ENCODE results near the gene MSH3. TPM values are rescaled to one million over a fixed set of nuclear protein-coding genes. Genes with fewer than 3 reads are reported as not detected.
A peak's percentile ranks its signal among the peaks of the same experiment; 100 is the strongest.

The MSH3 gene
- total RNA-seq, 1 donor from 2014 or later = 13.0 TPM

GRCh38 chr5:80706835-80707447 lies 52.5 kb downstream of the MSH3 start:
- Mint-ChIP-seq H3K4me3 (ENCODE audit: unreplicated experiment) (no peak overlapping the region), H3K36me3 (ENCODE audit: low read depth, unreplicated experiment) (no peaks in the 10 kb centered on the region), H3K27ac (ENCODE audit: unreplicated experiment) (no peak overlapping the region), H3K9me3 (ENCODE audit: unreplicated experiment) (no peaks in the 10 kb centered on the region), H3K27me3 (ENCODE audit: unreplicated experiment) (peaks cover 2% of the 10 kb centered on the region), H3K4me1 (ENCODE audit: unreplicated experiment) (peaks cover 14% of the 10 kb centered on the region)
- TF ChIP-seq, protein P1, sequence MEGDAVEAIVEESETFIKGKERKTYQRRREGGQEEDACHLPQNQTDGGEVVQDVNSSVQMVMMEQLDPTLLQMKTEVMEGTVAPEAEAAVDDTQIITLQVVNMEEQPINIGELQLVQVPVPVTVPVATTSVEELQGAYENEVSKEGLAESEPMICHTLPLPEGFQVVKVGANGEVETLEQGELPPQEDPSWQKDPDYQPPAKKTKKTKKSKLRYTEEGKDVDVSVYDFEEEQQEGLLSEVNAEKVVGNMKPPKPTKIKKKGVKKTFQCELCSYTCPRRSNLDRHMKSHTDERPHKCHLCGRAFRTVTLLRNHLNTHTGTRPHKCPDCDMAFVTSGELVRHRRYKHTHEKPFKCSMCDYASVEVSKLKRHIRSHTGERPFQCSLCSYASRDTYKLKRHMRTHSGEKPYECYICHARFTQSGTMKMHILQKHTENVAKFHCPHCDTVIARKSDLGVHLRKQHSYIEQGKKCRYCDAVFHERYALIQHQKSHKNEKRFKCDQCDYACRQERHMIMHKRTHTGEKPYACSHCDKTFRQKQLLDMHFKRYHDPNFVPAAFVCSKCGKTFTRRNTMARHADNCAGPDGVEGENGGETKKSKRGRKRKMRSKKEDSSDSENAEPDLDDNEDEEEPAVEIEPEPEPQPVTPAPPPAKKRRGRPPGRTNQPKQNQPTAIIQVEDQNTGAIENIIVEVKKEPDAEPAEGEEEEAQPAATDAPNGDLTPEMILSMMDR (IDR thresholded peaks at IDR 0.05; ENCODE audit: unreplicated experiment) = no peak
- DNase-seq (ENCODE audit: low spot score) = no peak

DNA sequence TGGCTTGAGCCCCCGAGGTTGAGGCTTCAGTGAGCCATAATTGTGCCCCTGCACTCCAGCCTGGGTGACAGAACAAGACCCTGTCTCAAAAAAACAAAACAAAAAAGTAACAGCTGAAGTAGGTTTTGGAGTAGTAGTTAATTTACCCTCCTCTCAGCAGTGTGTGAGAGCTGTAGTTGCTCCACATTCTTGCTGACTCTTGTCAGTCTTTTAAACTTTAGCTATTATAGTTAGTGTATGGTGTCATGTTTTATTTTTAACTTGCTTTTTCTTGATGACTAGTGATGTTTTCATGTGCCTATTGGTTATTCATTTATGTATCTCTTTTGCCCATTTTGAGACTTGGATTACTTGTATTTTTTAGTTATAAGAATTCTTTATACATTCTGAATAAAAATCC lies 53.2 kb downstream of the MSH3 start:
- Mint-ChIP-seq H3K27me3 (ENCODE audit: unreplicated experiment) (peaks cover 2% of the 10 kb centered on the region), H3K4me3 (ENCODE audit: unreplicated experiment) (no peak overlapping the region), H3K27ac (ENCODE audit: unreplicated experiment) (no peak overlapping the region), H3K9me3 (ENCODE audit: unreplicated experiment) (no peaks in the 10 kb centered on the region), H3K36me3 (ENCODE audit: low read depth, unreplicated experiment) (no peaks in the 10 kb centered on the region), H3K4me1 (ENCODE audit: unreplicated experiment) (peaks cover 12% of the 10 kb centered on the region)
- DNase-seq (ENCODE audit: low spot score) = no peak
- TF ChIP-seq, protein P1 (IDR thresholded peaks at IDR 0.05; ENCODE audit: unreplicated experiment) = no peak

GRCh38 chr5:80711216-80711615 lies 56.8 kb downstream of the MSH3 start:
- Mint-ChIP-seq H3K36me3 (ENCODE audit: low read depth, unreplicated experiment) (peaks cover 7% of the 10 kb centered on the region), H3K27me3 (ENCODE audit: unreplicated experiment) (peaks cover 2% of the 10 kb centered on the region), H3K27ac (ENCODE audit: unreplicated experiment) (no peak overlapping the region), H3K4me3 (ENCODE audit: unreplicated experiment) (no peak overlapping the region), H3K9me3 (ENCODE audit: unreplicated experiment) (no peaks in the 10 kb centered on the region), H3K4me1 (ENCODE audit: unreplicated experiment) (peaks cover 7% of the 10 kb centered on the region)
- DNase-seq (ENCODE audit: low spot score) = no peak
- TF ChIP-seq, protein P1 (IDR thresholded peaks at IDR 0.05; ENCODE audit: unreplicated experiment) = no peak

DNA sequence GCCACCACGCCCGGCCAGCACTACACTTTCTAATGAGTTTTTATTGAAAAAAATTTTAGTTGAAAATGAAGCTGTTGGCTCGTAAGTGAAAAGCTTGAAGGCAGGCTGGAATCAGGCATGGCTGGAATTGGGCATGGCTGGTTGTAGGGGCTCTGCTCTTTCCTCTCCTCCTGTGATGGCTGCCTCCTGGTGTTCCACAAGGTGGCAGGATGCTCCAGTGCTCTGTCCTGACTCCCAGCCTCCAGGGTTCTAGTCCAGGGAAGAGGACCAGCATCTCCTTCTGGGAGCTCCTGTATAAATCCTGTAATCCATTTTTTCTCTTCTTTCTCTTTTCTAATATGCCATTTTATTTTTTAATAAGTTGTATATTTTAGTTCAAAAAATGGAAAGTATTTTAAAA lies 57.5 kb downstream of the MSH3 start:
- H3K27ac Mint-ChIP-seq (ENCODE audit: unreplicated experiment) = no peak overlapping the region
- DNase-seq (ENCODE audit: low spot score) = peak; percentile 39
- peaks cover 7% of the 10 kb centered on the region for H3K4me1 Mint-ChIP-seq (ENCODE audit: unreplicated experiment)
- H3K9me3 Mint-ChIP-seq (ENCODE audit: unreplicated experiment) = no peaks in the 10 kb centered on the region
- peaks cover 2% of the 10 kb centered on the region for H3K27me3 Mint-ChIP-seq (ENCODE audit: unreplicated experiment)
- peaks cover 7% of the 10 kb centered on the region for H3K36me3 Mint-ChIP-seq (ENCODE audit: low read depth, unreplicated experiment)
- TF ChIP-seq, protein P1 (IDR thresholded peaks at IDR 0.05; ENCODE audit: unreplicated experiment) = no peak
- H3K4me3 Mint-ChIP-seq (ENCODE audit: unreplicated experiment) = no peak overlapping the region

DNA sequence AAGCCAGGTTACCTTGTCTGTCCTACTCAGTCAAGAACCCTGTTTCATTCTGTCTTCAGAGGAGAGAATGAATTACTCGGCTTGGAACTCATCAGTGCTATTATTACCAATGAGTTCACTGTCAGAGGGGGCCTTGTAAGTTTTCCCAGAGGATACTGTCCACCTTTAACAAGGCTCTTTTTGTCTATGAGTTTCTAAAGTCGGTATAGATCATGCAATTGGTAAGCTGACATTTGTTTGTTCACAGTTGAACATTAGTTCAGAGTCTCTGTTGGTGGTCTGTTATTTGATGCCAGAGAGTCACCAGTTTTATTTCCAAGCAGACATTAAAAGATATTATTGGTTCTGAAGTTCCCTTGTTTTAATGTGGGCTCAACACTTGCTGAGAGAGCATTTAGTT lies 58.5 kb downstream of the MSH3 start:
- no peak for DNase-seq (ENCODE audit: low spot score)
- no peak overlapping the region for H3K27ac Mint-ChIP-seq (ENCODE audit: unreplicated experiment)
- TF ChIP-seq, protein P1 (IDR thresholded peaks at IDR 0.05; ENCODE audit: unreplicated experiment) = no peak
- no peaks in the 10 kb centered on the region for H3K9me3 Mint-ChIP-seq (ENCODE audit: unreplicated experiment)
- peaks cover 2% of the 10 kb centered on the region for H3K27me3 Mint-ChIP-seq (ENCODE audit: unreplicated experiment)
- peaks cover 7% of the 10 kb centered on the region for H3K36me3 Mint-ChIP-seq (ENCODE audit: low read depth, unreplicated experiment)
- H3K4me3 Mint-ChIP-seq (ENCODE audit: unreplicated experiment) = no peak overlapping the region
- peaks cover 7% of the 10 kb centered on the region for H3K4me1 Mint-ChIP-seq (ENCODE audit: unreplicated experiment)
